Mesodermal cell (in vitro differentiated cells): ENCODE results near the gene PDE9A. TPM values are rescaled to one million over a fixed set of nuclear protein-coding genes. Genes with fewer than 3 reads are reported as not detected.

Experiments
- H3K27ac ChIP-seq: 2 replicates; pipeline ENCODE4 v1.7.0; 2013; ENCODE audit warnings: mild to moderate bottlenecking, low read depth, low read length, moderate library complexity; ENCODE audit not compliant: severe bottlenecking
- H3K36me3 ChIP-seq: 2 replicates; pipeline ENCODE4 v1.7.1; 2013; ENCODE audit warnings: mild to moderate bottlenecking, low read length, moderate library complexity; ENCODE audit not compliant: control insufficient read depth, insufficient read depth
- H3K4me1 ChIP-seq: one replicate; pipeline ENCODE4 v1.7.1; 2013; ENCODE audit warnings: mild to moderate bottlenecking, low read length; ENCODE audit not compliant: insufficient read depth, control insufficient read depth, poor library complexity, severe bottlenecking
- H3K4me3 ChIP-seq: 2 replicates; pipeline ENCODE4 v1.7.0; 2013; ENCODE audit warnings: low read length, control low read depth, mild to moderate bottlenecking; ENCODE audit not compliant: insufficient read depth, poor library complexity, severe bottlenecking; ENCODE audit errors: extremely low read depth
- H3K9me3 ChIP-seq: 2 replicates; pipeline ENCODE4 v1.7.1; 2013; ENCODE audit warnings: mild to moderate bottlenecking, low read length, moderate library complexity; ENCODE audit not compliant: control insufficient read depth
- WGBS, 2 experiments: methylation state at CpG; one replicate each; pipeline ENCODE4 v1.1.5; 2013; ENCODE audit warnings: missing lambda C conversion rate in 2 of 2; ENCODE audit not compliant: insufficient coverage in 2 of 2; 5-methylcytosine and 5-hydroxymethylcytosine counted together
- polyA plus RNA-seq, 2 experiments: library from polyadenylated mRNA; stranded (reverse); fragments of 50-300 nt; gene quantifications; one replicate each; pipeline ENCODE4 v1.2.3, GENCODE V29; 2013

PDE9A gene
- 19.0 TPM for polyA plus RNA-seq (2013, experiment 1 of 2)
- 17.1 TPM for polyA plus RNA-seq (2013, experiment 2 of 2)

DNA sequence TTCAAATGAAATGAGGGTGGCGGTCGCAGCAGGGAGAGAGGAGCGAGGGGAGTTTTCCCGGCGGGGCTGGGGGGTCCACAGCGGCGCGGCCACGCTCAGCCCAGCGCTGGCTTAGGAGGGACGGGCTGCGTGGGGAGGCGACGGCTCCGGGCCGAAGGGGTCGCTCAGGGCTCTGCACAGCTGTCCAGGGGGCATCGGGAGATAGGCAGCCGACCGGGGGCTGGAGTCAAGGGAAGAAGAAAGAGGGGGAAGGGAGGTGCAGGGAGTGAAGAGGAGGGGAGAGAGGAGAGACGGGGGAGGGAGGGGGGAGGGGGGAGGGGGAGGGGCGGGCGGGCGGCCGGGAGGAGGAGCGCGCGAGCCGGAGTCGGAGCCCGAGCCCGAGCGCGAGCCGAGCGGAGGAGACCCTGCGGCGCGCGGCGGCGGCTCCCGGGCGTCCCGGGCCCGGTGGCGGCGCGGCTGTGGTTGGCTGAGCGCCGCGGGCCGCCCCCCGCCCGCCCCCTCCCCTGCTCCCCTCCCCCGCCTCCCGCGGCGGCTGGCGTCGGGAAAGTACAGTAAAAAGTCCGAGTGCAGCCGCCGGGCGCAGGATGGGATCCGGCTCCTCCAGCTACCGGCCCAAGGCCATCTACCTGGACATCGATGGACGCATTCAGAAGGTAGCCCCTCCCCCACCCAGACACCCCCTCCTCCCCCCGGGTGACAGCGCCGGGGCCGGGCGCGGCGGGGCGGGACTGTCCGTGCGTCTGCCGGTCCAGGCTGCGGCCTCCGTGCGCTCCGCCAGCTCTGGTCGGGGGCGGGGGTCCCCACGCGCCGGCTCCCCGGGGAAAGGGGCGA lies at the start of gene PDE9A:
Gene PDE9A (plus strand): TSS at position 391 of the 831 bp plus-strand sequence. CDS start 194 bp downstream, at position 585.
- peak within 1 kb of the TSS; percentile 79 for H3K27ac ChIP-seq
- WGBS, 2 experiments: 0 to 1% methylated on average over 12 to 18 of the region's 91 CpGs

GRCh38 chr21:42607102-42607501 lies 46.3 kb upstream of the PDE9A start:
- Histone ChIP-seq H3K36me3 (no peaks in the 10 kb centered on the region), H3K9me3 (peaks cover 10% of the 10 kb centered on the region), H3K4me1 (no peaks in the 10 kb centered on the region), H3K4me3 (no peak overlapping the region), H3K27ac (no peak overlapping the region)
- 77 to 80% methylated on average over 3 to 4 of the region's 4 CpGs for WGBS, 2 experiments

More for the DNA sequence above, at the start of gene PDE9A:
- Histone ChIP-seq H3K36me3 (peaks cover 8% of the 10 kb centered on the region), H3K4me1 (peaks cover 13% of the 10 kb centered on the region), H3K9me3 (no peaks in the 10 kb centered on the region), H3K4me3 (peak within 1 kb of the TSS; percentile 73)

DNA sequence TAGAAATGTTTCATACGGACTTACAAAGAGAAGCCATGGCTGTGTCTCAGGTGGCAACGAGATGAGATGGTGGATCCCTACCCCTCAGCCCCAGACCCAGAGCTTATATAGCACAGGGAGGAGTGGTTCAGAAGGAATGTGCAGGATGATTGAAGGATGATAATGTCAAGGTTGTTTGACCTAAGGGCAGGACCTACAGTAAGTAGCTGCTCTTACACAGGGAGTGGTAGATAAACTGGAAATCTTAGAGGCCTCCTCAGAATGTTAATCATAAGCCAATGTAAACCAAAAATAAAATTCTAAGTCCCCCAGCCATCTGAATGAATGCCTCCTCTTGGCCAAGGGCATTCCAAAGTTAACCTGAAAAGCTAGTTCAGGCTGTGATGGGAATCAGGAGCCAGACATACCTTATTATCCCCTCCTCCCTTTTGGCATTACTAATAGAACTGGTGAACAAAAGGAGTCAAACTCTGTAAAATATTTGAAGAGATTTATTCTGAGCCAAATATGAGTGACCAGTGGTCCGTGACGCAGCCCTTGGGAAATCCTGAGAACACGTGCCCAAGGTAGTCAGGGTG lies 45.8 kb upstream of the PDE9A start:
- H3K4me3 ChIP-seq: no peak overlapping the region
- 71 to 100% methylated on average over 1 to 3 of the region's 5 CpGs for WGBS, 2 experiments
- no peak overlapping the region for H3K27ac ChIP-seq
- no peaks in the 10 kb centered on the region for H3K4me1 ChIP-seq
- H3K9me3 ChIP-seq: peaks cover 10% of the 10 kb centered on the region
- no peaks in the 10 kb centered on the region for H3K36me3 ChIP-seq

- no peaks in the 10 kb centered on the region for H3K36me3 ChIP-seq
- H3K27ac ChIP-seq: no peak overlapping the region
- H3K9me3 ChIP-seq: peaks cover 10% of the 10 kb centered on the region
- H3K4me3 ChIP-seq: no peak overlapping the region
- no peaks in the 10 kb centered on the region for H3K4me1 ChIP-seq
- 96 to 100% methylated on average over 2 to 3 of the region's 4 CpGs for WGBS, 2 experiments
Measured at GRCh38 chr21:42608446-42608845, 45.0 kb upstream of the PDE9A start.

DNA sequence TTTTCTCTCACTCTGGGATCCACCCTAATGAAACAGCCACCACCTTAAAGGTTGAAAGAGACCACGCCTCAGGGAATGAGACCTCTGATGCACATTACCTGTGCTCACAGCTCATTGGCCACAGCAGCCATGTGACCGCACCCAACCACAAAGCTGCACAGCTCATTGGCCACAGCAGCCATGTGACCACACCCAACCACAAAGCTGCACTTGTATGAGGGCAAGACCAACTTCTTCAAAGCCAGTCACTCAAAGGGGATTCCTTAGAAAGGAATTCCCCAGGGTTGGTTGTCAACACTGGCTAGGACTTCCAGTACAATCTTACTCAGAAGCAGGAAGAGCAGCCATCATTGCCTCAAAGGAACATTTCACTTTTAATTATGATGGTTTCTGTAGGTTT lies 43.6 kb upstream of the PDE9A start:
- Histone ChIP-seq H3K27ac (no peak overlapping the region), H3K4me1 (no peaks in the 10 kb centered on the region), H3K4me3 (no peak overlapping the region), H3K36me3 (no peaks in the 10 kb centered on the region), H3K9me3 (peaks cover 10% of the 10 kb centered on the region)
- 95 to 100% methylated on average over 1 to 2 of the region's 2 CpGs for WGBS, 2 experiments

- 57% methylated on average over 1 of the region's 3 CpGs; no CpG with 5 or more reads in 1 of the 2 experiments for WGBS, 2 experiments
- Histone ChIP-seq H3K36me3 (no peaks in the 10 kb centered on the region), H3K4me1 (no peaks in the 10 kb centered on the region), H3K9me3 (no peaks in the 10 kb centered on the region), H3K27ac (no peak overlapping the region), H3K4me3 (no peak overlapping the region)
Measured at GRCh38 chr21:42611852-42612251, 41.6 kb upstream of the PDE9A start.

DNA sequence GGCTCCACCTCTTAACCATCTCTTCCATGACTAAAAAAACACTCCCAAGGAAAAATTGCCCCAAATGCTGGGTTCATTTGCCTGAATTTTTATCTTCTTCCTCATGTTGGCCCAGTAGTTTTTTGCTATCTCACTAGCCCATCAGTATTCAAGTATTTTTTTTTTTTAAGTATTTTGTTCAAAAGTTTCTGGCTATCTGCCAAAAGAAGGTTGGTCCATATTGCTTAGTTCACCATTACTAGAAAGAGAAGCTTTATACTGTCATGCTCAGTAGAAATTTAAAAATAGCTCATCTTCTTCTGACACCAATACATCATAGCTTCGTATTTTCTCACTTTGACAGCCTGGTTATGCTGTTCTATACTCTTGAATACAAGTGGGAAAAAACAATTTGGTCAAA lies 41.0 kb upstream of the PDE9A start:
- H3K4me3 ChIP-seq: no peak overlapping the region
- no peak overlapping the region for H3K27ac ChIP-seq
- H3K4me1 ChIP-seq: no peaks in the 10 kb centered on the region
- H3K9me3 ChIP-seq: no peaks in the 10 kb centered on the region
- H3K36me3 ChIP-seq: no peaks in the 10 kb centered on the region
- WGBS, 2 experiments: 80% methylated on average over 1 of the region's 1 CpG; no CpG with 5 or more reads in 1 of the 2 experiments

- no peaks in the 10 kb centered on the region for H3K9me3 ChIP-seq
- WGBS, 2 experiments: 60% methylated on average over 1 of the region's 5 CpGs; no CpG with 5 or more reads in 1 of the 2 experiments
- H3K4me1 ChIP-seq: no peaks in the 10 kb centered on the region
- H3K4me3 ChIP-seq: no peak overlapping the region
- H3K36me3 ChIP-seq: no peaks in the 10 kb centered on the region
- H3K27ac ChIP-seq: no peak overlapping the region
Measured at GRCh38 chr21:42613756-42614155, 39.7 kb upstream of the PDE9A start.

DNA sequence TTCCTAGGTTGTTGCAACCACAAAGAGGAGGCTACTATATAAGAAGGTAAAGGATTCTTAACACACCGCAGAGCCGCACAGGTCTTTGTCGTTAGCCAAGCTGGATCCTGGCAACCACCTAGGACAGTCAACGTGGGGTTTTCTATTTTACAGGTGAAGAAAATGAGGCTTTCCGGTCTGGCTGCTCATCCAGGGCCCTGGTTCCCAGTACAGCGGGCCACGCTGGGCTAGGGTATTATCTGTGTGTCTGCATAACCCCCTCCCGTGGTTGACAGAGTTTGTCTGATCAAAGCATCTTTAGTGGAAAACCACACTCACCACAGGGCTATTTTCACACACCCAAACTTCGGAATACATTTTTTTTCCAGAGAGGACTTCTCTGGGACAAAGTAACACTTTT lies 39.0 kb upstream of the PDE9A start:
- Histone ChIP-seq H3K9me3 (no peaks in the 10 kb centered on the region), H3K27ac (peak overlapping the region; percentile 5)
- WGBS, 2 experiments: 81 to 94% methylated on average over 6 to 7 of the region's 9 CpGs

DNA sequence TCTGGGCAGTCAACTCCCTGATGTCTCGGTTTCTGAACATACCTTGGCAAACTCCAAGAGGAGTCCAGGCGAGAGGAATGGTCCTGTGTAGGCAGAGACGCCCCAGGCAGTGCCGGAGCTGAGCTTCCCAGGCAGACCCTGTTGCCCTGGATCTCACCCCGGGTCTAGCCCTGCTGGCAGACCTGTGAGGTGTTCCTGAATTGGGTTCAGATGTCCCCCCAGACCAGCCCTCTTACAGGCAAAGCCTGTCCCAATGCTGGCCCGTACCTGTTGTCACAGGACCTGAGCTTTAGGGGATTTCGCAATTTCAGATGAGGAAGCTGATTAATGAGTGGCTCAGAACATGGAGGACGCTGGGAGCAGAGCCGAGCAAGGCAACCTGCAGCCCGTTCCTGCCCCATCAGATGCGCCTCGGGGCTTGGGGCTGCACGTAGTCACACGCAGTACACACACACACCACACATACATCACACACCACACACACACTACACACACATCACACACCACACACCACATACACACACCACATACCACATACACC lies 38.5 kb upstream of the PDE9A start:
- peak overlapping the region; percentile 5 for H3K27ac ChIP-seq
- H3K4me3 ChIP-seq: no peak overlapping the region
- H3K4me1 ChIP-seq: no peaks in the 10 kb centered on the region
- H3K36me3 ChIP-seq: no peaks in the 10 kb centered on the region
- H3K9me3 ChIP-seq: no peaks in the 10 kb centered on the region
- WGBS, 2 experiments: 74 to 77% methylated on average over 11 to 13 of the region's 14 CpGs

More for the DNA sequence above, 39.0 kb upstream of the PDE9A start:
- no peak overlapping the region for H3K4me3 ChIP-seq
- H3K4me1 ChIP-seq: no peaks in the 10 kb centered on the region
- no peaks in the 10 kb centered on the region for H3K36me3 ChIP-seq
